CD4-positive, alpha-beta memory T cell (primary cell): ENCODE measurements around the gene CTNNA2. TPM values are rescaled to one million over a fixed set of nuclear protein-coding genes. Genes with fewer than 3 reads are reported as not detected.

Source experiments
- CTCF ChIA-PET: fragments of 350-600 bp; sonication (Branson Sonifier 250); formaldehyde crosslinking; loops from one replicate; lab custom pipeline; 2021; ENCODE audit warnings: inconsistent platforms; ENCODE audit not compliant: partially characterized antibody; lab: Charles Lee
- POLR2A ChIA-PET: fragments of 350-600 bp; sonication (Branson Sonifier 250); formaldehyde crosslinking; loops from one replicate; lab custom pipeline; 2021; ENCODE audit not compliant: partially characterized antibody; lab: Charles Lee
- DNase-seq, 5 donors: peaks; one replicate each; pipeline versions ENCODE4 v3.0.0 to v3.0.0-alpha.2; 2020 to 2022; ENCODE audit warnings: mixed read lengths in 1 of 5
- H3K27ac ChIP-seq: one replicate; pipeline ENCODE4 v1.7.0; 2013; ENCODE audit warnings: low read depth, low read length
- H3K27me3 ChIP-seq: 2 replicates; pipeline ENCODE4 v1.7.0; 2013; ENCODE audit warnings: mild to moderate bottlenecking, low read length, moderate library complexity; ENCODE audit not compliant: insufficient read depth
- H3K36me3 ChIP-seq: 2 replicates; pipeline ENCODE4 v1.7.0; 2013; ENCODE audit warnings: mild to moderate bottlenecking, low read length, moderate library complexity; ENCODE audit not compliant: insufficient read depth
- H3K4me1 ChIP-seq: 2 replicates; pipeline ENCODE4 v1.7.0; 2013; ENCODE audit warnings: mild to moderate bottlenecking, low read length, moderate library complexity; ENCODE audit not compliant: insufficient read depth
- H3K4me3 ChIP-seq, 2 donors: one replicate each; pipeline ENCODE4 v1.7.0; 2013; ENCODE audit warnings: low read length in 2 of 2, mild to moderate bottlenecking in 1 of 2
- H3K9me3 ChIP-seq, 2 donors: one replicate each; pipeline ENCODE4 v1.7.0; 2013; ENCODE audit warnings: low read length in 2 of 2, control low read depth in 1 of 2; ENCODE audit not compliant: control insufficient read depth in 1 of 2
- H3K27ac Mint-ChIP-seq, 7 donors: one replicate each; pipeline ENCODE4 v1.8.0; 2020 to 2021; ENCODE audit warnings: mixed read lengths in 7 of 7, mild to moderate bottlenecking in 6 of 7, inconsistent platforms in 3 of 7, moderate library complexity in 3 of 7
- H3K27me3 Mint-ChIP-seq, 2 donors: one replicate each; pipeline ENCODE4 v1.8.0; 2020 to 2021; ENCODE audit warnings: mixed read lengths in 2 of 2
- H3K36me3 Mint-ChIP-seq, 2 donors: one replicate each; pipeline ENCODE4 v1.8.0; 2020 to 2021; ENCODE audit warnings: mixed read lengths in 2 of 2, inconsistent platforms in 1 of 2, mild to moderate bottlenecking in 1 of 2
- H3K4me1 Mint-ChIP-seq, 4 donors: one replicate each; pipeline ENCODE4 v1.8.0; 2020 to 2021; ENCODE audit warnings: mixed read lengths in 4 of 4, mild to moderate bottlenecking in 1 of 4
- H3K4me3 Mint-ChIP-seq, 8 donors: one replicate each; pipeline ENCODE4 v1.8.0; 2020 to 2021; ENCODE audit warnings: mixed read lengths in 8 of 8, mild to moderate bottlenecking in 7 of 8, moderate library complexity in 6 of 8, inconsistent platforms in 3 of 8
- H3K9me3 Mint-ChIP-seq, 8 donors: one replicate each; pipeline ENCODE4 v1.8.0; 2020 to 2021; ENCODE audit warnings: mixed read lengths in 8 of 8, mild to moderate bottlenecking in 5 of 8, inconsistent platforms in 3 of 8, moderate library complexity in 1 of 8
- intact Hi-C: fragments of 100-400 bp; cut with micrococcal nuclease; formaldehyde crosslinking; loops from one replicate; pipeline ENCODE4 v1.15.1; 2023
- polyA plus RNA-seq, 2 donors: library from polyadenylated mRNA; unstranded; fragments of 300-500 nt; fragmentation: Illumina TruSeq; gene quantifications; one replicate each; pipeline ENCODE4 v1.2.3, GENCODE V29; 2021
- total RNA-seq, 2 experiments: library from RNA; stranded (reverse); gene quantifications; one replicate each; pipeline ENCODE4 v1.2.3, GENCODE V29; 2021

Gene CTNNA2
- total and polyA plus RNA-seq, 4 experiments from 2014 or later: not detected

- no peak overlapping the region for H3K4me3 ChIP-seq
- H3K4me1 ChIP-seq: no peaks in the 10 kb centered on the region
- ChIA-PET CTCF (no interaction called here), POLR2A (no interaction called here)
- no peak overlapping the region for H3K4me3 Mint-ChIP-seq
- no peaks in the 10 kb centered on the region for H3K9me3 ChIP-seq
- H3K4me1 Mint-ChIP-seq: no peaks in the 10 kb centered on the region
- H3K9me3 Mint-ChIP-seq: peaks cover 0 to 7% (median 2%) of the 10 kb centered on the region in 8 donors
- no peaks in the 10 kb centered on the region for H3K36me3 ChIP-seq
- intact Hi-C loops: no loop called here
- DNase-seq: no peak
- H3K27ac Mint-ChIP-seq: no peak overlapping the region
- H3K27me3 Mint-ChIP-seq: no peaks in the 10 kb centered on the region
- no peaks in the 10 kb centered on the region for H3K36me3 Mint-ChIP-seq
- H3K27me3 ChIP-seq: no peaks in the 10 kb centered on the region
- no peak overlapping the region for H3K27ac ChIP-seq
Measured at GRCh38 chr2:79972661-79973060, 459.8 kb downstream of the CTNNA2 start.

- Mint-ChIP-seq H3K27me3 (no peaks in the 10 kb centered on the region), H3K4me1 (no peaks in the 10 kb centered on the region), H3K4me3 (no peak overlapping the region), H3K27ac (no peak overlapping the region), H3K36me3 (no peaks in the 10 kb centered on the region), H3K9me3 (peaks cover 0 to 9% (median 1%) of the 10 kb centered on the region in 8 donors)
- DNase-seq: no peak
- ChIA-PET POLR2A (no interaction called here), CTCF (no interaction called here)
- no peaks in the 10 kb centered on the region for H3K36me3 ChIP-seq
- no peaks in the 10 kb centered on the region for H3K27me3 ChIP-seq
- no peaks in the 10 kb centered on the region for H3K9me3 ChIP-seq
- intact Hi-C loops: no loop called here
- no peak overlapping the region for H3K27ac ChIP-seq
- no peak overlapping the region for H3K4me3 ChIP-seq
- no peaks in the 10 kb centered on the region for H3K4me1 ChIP-seq
Measured at GRCh38 chr2:79975791-79976565, 463.1 kb downstream of the CTNNA2 start.

GRCh38 chr2:79977792-79978191 is 464.9 kb downstream of the CTNNA2 start:
- Mint-ChIP-seq H3K9me3 (peaks cover 0 to 9% (median 1%) of the 10 kb centered on the region in 8 donors), H3K27ac (no peak overlapping the region), H3K4me1 (no peaks in the 10 kb centered on the region), H3K4me3 (no peak overlapping the region), H3K36me3 (no peaks in the 10 kb centered on the region), H3K27me3 (no peaks in the 10 kb centered on the region)
- no peaks in the 10 kb centered on the region for H3K9me3 ChIP-seq
- intact Hi-C loops: no loop called here
- no peaks in the 10 kb centered on the region for H3K36me3 ChIP-seq
- POLR2A ChIA-PET: no interaction called here
- H3K4me1 ChIP-seq: no peaks in the 10 kb centered on the region
- no peak for DNase-seq
- no peaks in the 10 kb centered on the region for H3K27me3 ChIP-seq
- CTCF ChIA-PET: no interaction called here
- H3K4me3 ChIP-seq: no peak overlapping the region
- H3K27ac ChIP-seq: no peak overlapping the region

GRCh38 chr2:79980116-79980515 is 467.3 kb downstream of the CTNNA2 start:
- H3K27me3 Mint-ChIP-seq: no peaks in the 10 kb centered on the region
- CTCF ChIA-PET: no interaction called here
- H3K27ac Mint-ChIP-seq: no peak overlapping the region
- Histone ChIP-seq H3K4me3 (no peak overlapping the region), H3K4me1 (no peaks in the 10 kb centered on the region), H3K9me3 (no peaks in the 10 kb centered on the region), H3K36me3 (no peaks in the 10 kb centered on the region), H3K27me3 (no peaks in the 10 kb centered on the region), H3K27ac (no peak overlapping the region)
- peaks cover 0 to 11% (median under 1%) of the 10 kb centered on the region in 8 donors for H3K9me3 Mint-ChIP-seq
- intact Hi-C loops: no loop called here
- POLR2A ChIA-PET: no interaction called here
- H3K4me3 Mint-ChIP-seq: no peak overlapping the region
- H3K4me1 Mint-ChIP-seq: no peaks in the 10 kb centered on the region
- no peak for DNase-seq
- no peaks in the 10 kb centered on the region for H3K36me3 Mint-ChIP-seq

- no peaks in the 10 kb centered on the region for H3K27me3 ChIP-seq
- intact Hi-C loops: no loop called here
- Mint-ChIP-seq H3K36me3 (no peaks in the 10 kb centered on the region), H3K9me3 (peaks cover 0 to 11% (median under 1%) of the 10 kb centered on the region in 8 donors), H3K4me1 (no peaks in the 10 kb centered on the region), H3K27me3 (no peaks in the 10 kb centered on the region), H3K27ac (no peak overlapping the region), H3K4me3 (no peak overlapping the region)
- no peaks in the 10 kb centered on the region for H3K9me3 ChIP-seq
- CTCF ChIA-PET: no interaction called here
- no peak for DNase-seq
- H3K4me1 ChIP-seq: no peaks in the 10 kb centered on the region
- H3K36me3 ChIP-seq: no peaks in the 10 kb centered on the region
- no peak overlapping the region for H3K27ac ChIP-seq
- POLR2A ChIA-PET: no interaction called here
- no peak overlapping the region for H3K4me3 ChIP-seq
Measured at GRCh38 chr2:79980816-79981215, 468.0 kb downstream of the CTNNA2 start.

- H3K36me3 ChIP-seq: no peaks in the 10 kb centered on the region
Measured at GRCh38 chr2:79981316-79981715, 468.5 kb downstream of the CTNNA2 start.

GRCh38 chr2:79982445-79982844 is 469.6 kb downstream of the CTNNA2 start:
- Mint-ChIP-seq H3K4me3 (no peak overlapping the region), H3K36me3 (no peaks in the 10 kb centered on the region), H3K27me3 (no peaks in the 10 kb centered on the region), H3K27ac (peak overlapping the region in 1 of 7 donors; percentile 26), H3K9me3 (peaks cover 0 to 7% (median under 1%) of the 10 kb centered on the region in 8 donors), H3K4me1 (no peaks in the 10 kb centered on the region)
- ChIA-PET POLR2A (no interaction called here), CTCF (no interaction called here)
- no peak for DNase-seq
- no peak overlapping the region for H3K27ac ChIP-seq
- H3K27me3 ChIP-seq: no peaks in the 10 kb centered on the region
- H3K9me3 ChIP-seq: no peaks in the 10 kb centered on the region
- no peak overlapping the region for H3K4me3 ChIP-seq
- H3K36me3 ChIP-seq: no peaks in the 10 kb centered on the region
- intact Hi-C loops: no loop called here
- H3K4me1 ChIP-seq: no peaks in the 10 kb centered on the region

More at GRCh38 chr2:79981316-79981715, 468.5 kb downstream of the CTNNA2 start:
- Mint-ChIP-seq H3K27ac (no peak overlapping the region), H3K36me3 (no peaks in the 10 kb centered on the region), H3K9me3 (peaks cover 0 to 8% (median under 1%) of the 10 kb centered on the region in 8 donors), H3K4me3 (no peak overlapping the region), H3K4me1 (no peaks in the 10 kb centered on the region), H3K27me3 (no peaks in the 10 kb centered on the region)
- Histone ChIP-seq H3K27me3 (no peaks in the 10 kb centered on the region), H3K4me3 (no peak overlapping the region), H3K4me1 (no peaks in the 10 kb centered on the region), H3K27ac (no peak overlapping the region), H3K9me3 (no peaks in the 10 kb centered on the region)
- intact Hi-C loops: no loop called here
- ChIA-PET POLR2A (no interaction called here), CTCF (no interaction called here)
- no peak for DNase-seq
